Gastrocnemius medialis (tissue), 4 donors: Measurements from ENCODE around the gene DCTN3. TPM values are rescaled to one million over a fixed set of nuclear protein-coding genes. Genes with fewer than 3 reads are reported as not detected.

Experiments
- ATAC-seq, 2 donors: fragments of 150-250 bp; one replicate each; pipeline ENCODE4 v1.9.1; 2016
- DNase-seq, 2 donors: peaks; one replicate each; pipeline ENCODE4 v3.0.0-alpha.2; 2019
- H3K27ac ChIP-seq, 4 donors: fragments of 200-600 bp; sonication (generic); 1 replicate in 1 of 4; 2 replicates in 3 of 4; pipeline ENCODE4 v1.5.1; 2016 to 2018; ENCODE audit warnings: mild to moderate bottlenecking in 2 of 4, moderate library complexity in 1 of 4
- H3K27me3 ChIP-seq, 3 donors: fragments of 200-600 bp; sonication (generic) in 2 of 3; 1 replicate in 1 of 3; 2 replicates in 2 of 3; pipeline versions ENCODE4 v1.5.1 to v1.6.0; 2016 to 2019; ENCODE audit warnings: mild to moderate bottlenecking in 1 of 3, moderate library complexity in 1 of 3
- H3K36me3 ChIP-seq, 2 donors: fragments of 200-600 bp; sonication (generic) in 1 of 2; one replicate each; pipeline ENCODE4 v1.5.1; 2017 to 2018
- H3K4me1 ChIP-seq, 2 donors: fragments of 200-600 bp; sonication (generic) in 1 of 2; one replicate each; pipeline ENCODE4 v1.5.1; 2016 to 2017; ENCODE audit warnings: mild to moderate bottlenecking in 2 of 2
- H3K4me3 ChIP-seq, 4 donors: fragments of 200-600 bp; sonication (generic) in 3 of 4; 1 replicate in 1 of 4; 2 replicates in 3 of 4; pipeline ENCODE4 v1.5.1; 2016 to 2019; ENCODE audit warnings: mild to moderate bottlenecking in 2 of 4
- H3K9me3 ChIP-seq, 3 donors: fragments of 200-600 bp; sonication (generic) in 2 of 3; 1 replicate in 1 of 3; 2 replicates in 2 of 3; pipeline ENCODE4 v1.5.1; 2016 to 2019
- CTCF ChIP-seq, 5 experiments: fragments of 450-650 bp in 3 of 5; fragments of 200-600 bp in 2 of 5; sonication (generic) in 2 of 5; IDR thresholded peaks in 4 of 5; conservative IDR thresholded peaks in 1 of 5; 1 replicate in 4 of 5; 2 replicates in 1 of 5; pipeline ENCODE4 v1.5.1; 2016 to 2019; ENCODE audit warnings: antibody characterized with exemption in 5 of 5, mild to moderate bottlenecking in 3 of 5, moderate library complexity in 3 of 5
- POLR2A ChIP-seq, 2 donors: fragments of 450-650 bp; IDR thresholded peaks; one replicate each; pipeline ENCODE4 v1.6.1; 2017; ENCODE audit warnings: antibody characterized with exemption in 2 of 2, mild to moderate bottlenecking in 2 of 2, moderate library complexity in 2 of 2
- in situ Hi-C, 4 donors: fragments of 200-750 bp; cut with MboI; loops; one replicate each; pipeline versions ENCODE4 v1.15.0 to v1.8.0; 2017; ENCODE audit warnings: low sequenced_read_pairs in 4 of 4
- intact Hi-C: fragments of 100-400 bp; cut with DNase I; formaldehyde crosslinking; loops from one replicate; pipeline ENCODE4 v1.15.1; 2023; ENCODE audit warnings: low total_unique reads
- total RNA-seq, 4 donors: library from RNA; depleted of rRNA; stranded (reverse); fragments of >200 nt; gene quantifications; one replicate each; pipeline versions ENCODE4 v1.1.0 to v1.2.3, GENCODE V29; 2016

Gene DCTN3
- total RNA-seq, 4 donors from 2014 or later: 62.8 to 174 (median 105) TPM

- H3K27ac ChIP-seq: no peak within 1 kb of the TSS
- no peaks in the 10 kb centered on the region for H3K9me3 ChIP-seq
- H3K27me3 ChIP-seq: peaks cover 49 to 57% (median 57%) of the 10 kb centered on the region in 3 donors
- no peaks in the 10 kb centered on the region for H3K36me3 ChIP-seq
- TF ChIP-seq CTCF (IDR thresholded peaks at IDR 0.05 in 4 of 5, conservative IDR thresholded peaks at IDR 0.05 in 1 of 5) (no peak), POLR2A (IDR thresholded peaks at IDR 0.05) (no peak)
- intact Hi-C loops: loop anchor here (1.0 kb wide), 1 partner anchor 17 kb away; the partner anchor contains the start of gene RPP25L
- peak within 1 kb of the TSS; percentile 37 to 58 (median 48) for H3K4me3 ChIP-seq
- peaks cover 0 to 13% of the 10 kb centered on the region in 2 donors for H3K4me1 ChIP-seq
- no peak for DNase-seq
- peak; percentile 34 to 48 for ATAC-seq
- in situ Hi-C loops: no loop called here
Observed at GRCh38 chr9:34628656-34629490, 8.6 kb upstream of the DCTN3 start, which contains the start of gene ARID3C. TSS of gene ARID3C (minus strand) at chr9:34629066. CDS start at chr9:34628014, 1,052 bp downstream.

GRCh38 chr9:34627716-34628655 is 7.7 kb upstream of the DCTN3 start:
- intact Hi-C loops (no loop called here), in situ Hi-C loops (no loop called here)
- H3K4me1 ChIP-seq: peaks cover 0 to 13% of the 10 kb centered on the region in 2 donors
- H3K4me3 ChIP-seq: peak overlapping the region; percentile 37 to 58 (median 48)
- DNase-seq (no peak), ATAC-seq (no peak)
- H3K9me3 ChIP-seq: no peaks in the 10 kb centered on the region
- no peak overlapping the region for H3K27ac ChIP-seq
- H3K36me3 ChIP-seq: no peaks in the 10 kb centered on the region
- no peak for TF ChIP-seq CTCF (IDR thresholded peaks at IDR 0.05 in 4 of 5, conservative IDR thresholded peaks at IDR 0.05 in 1 of 5)
- no peak for TF ChIP-seq POLR2A (IDR thresholded peaks at IDR 0.05)
- H3K27me3 ChIP-seq: peaks cover 58 to 66% (median 66%) of the 10 kb centered on the region in 3 donors

- in situ Hi-C loops (no loop called here), intact Hi-C loops (no loop called here)
- TF ChIP-seq POLR2A (IDR thresholded peaks at IDR 0.05) (no peak), CTCF (IDR thresholded peaks at IDR 0.05 in 4 of 5, conservative IDR thresholded peaks at IDR 0.05 in 1 of 5) (no peak)
- Histone ChIP-seq H3K4me1 (peaks cover 6 to 13% of the 10 kb centered on the region in 2 donors), H3K36me3 (no peaks in the 10 kb centered on the region), H3K27ac (no peak overlapping the region), H3K27me3 (peaks cover 72 to 82% (median 75%) of the 10 kb centered on the region in 3 donors), H3K4me3 (no peak overlapping the region), H3K9me3 (no peaks in the 10 kb centered on the region)
- no peak for ATAC-seq
- DNase-seq: no peak
Observed at GRCh38 chr9:34625186-34625486, 4.8 kb upstream of the DCTN3 start.

GRCh38 chr9:34624475-34625185 is 4.3 kb upstream of the DCTN3 start:
- intact Hi-C loops: no loop called here
- no peak overlapping the region for H3K4me3 ChIP-seq
- in situ Hi-C loops: loop anchor here in 1 of 4 donors (25.0 kb wide), 1 partner anchor 112 kb away; the partner anchor contains the start of gene ENHO
- no peak for DNase-seq
- H3K4me1 ChIP-seq: peaks cover 8 to 17% of the 10 kb centered on the region in 2 donors
- no peak for ATAC-seq
- H3K9me3 ChIP-seq: no peaks in the 10 kb centered on the region
- no peak overlapping the region for H3K27ac ChIP-seq
- no peaks in the 10 kb centered on the region for H3K36me3 ChIP-seq
- H3K27me3 ChIP-seq: peaks cover 72 to 80% (median 73%) of the 10 kb centered on the region in 3 donors
- TF ChIP-seq CTCF (IDR thresholded peaks at IDR 0.05 in 4 of 5, conservative IDR thresholded peaks at IDR 0.05 in 1 of 5) (no peak), POLR2A (IDR thresholded peaks at IDR 0.05) (no peak)
